ENCODE results near the gene MCUR1.

- no peak for TF ChIP-seq TAF1 (IDR thresholded peaks at IDR 0.05; ENCODE audit: borderline replicate concordance, low read depth, low read length)
- TF ChIP-seq E2F4 (IDR thresholded peaks at IDR 0.05; ENCODE audit: low read depth, low read length), result no peak
- no peak for TF ChIP-seq TARDBP (IDR thresholded peaks at IDR 0.05; ENCODE audit: borderline replicate concordance)
- TF ChIP-seq RFX5 (IDR thresholded peaks at IDR 0.05; ENCODE audit: low read depth, low read length), result no peak
- no peak for TF ChIP-seq STAT1 (conservative IDR thresholded peaks at IDR 0.05)
- no peak for TF ChIP-seq EP300 (IDR thresholded peaks at IDR 0.05; ENCODE audit: borderline replicate concordance in 1 of 2, control insufficient read depth in 1 of 2, low read depth in 2 of 2, low read length in 2 of 2)
- TF ChIP-seq, protein P1, sequence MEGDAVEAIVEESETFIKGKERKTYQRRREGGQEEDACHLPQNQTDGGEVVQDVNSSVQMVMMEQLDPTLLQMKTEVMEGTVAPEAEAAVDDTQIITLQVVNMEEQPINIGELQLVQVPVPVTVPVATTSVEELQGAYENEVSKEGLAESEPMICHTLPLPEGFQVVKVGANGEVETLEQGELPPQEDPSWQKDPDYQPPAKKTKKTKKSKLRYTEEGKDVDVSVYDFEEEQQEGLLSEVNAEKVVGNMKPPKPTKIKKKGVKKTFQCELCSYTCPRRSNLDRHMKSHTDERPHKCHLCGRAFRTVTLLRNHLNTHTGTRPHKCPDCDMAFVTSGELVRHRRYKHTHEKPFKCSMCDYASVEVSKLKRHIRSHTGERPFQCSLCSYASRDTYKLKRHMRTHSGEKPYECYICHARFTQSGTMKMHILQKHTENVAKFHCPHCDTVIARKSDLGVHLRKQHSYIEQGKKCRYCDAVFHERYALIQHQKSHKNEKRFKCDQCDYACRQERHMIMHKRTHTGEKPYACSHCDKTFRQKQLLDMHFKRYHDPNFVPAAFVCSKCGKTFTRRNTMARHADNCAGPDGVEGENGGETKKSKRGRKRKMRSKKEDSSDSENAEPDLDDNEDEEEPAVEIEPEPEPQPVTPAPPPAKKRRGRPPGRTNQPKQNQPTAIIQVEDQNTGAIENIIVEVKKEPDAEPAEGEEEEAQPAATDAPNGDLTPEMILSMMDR (IDR thresholded peaks at IDR 0.05 in 2 of 3, conservative IDR thresholded peaks at IDR 0.05 in 1 of 3; ENCODE audit: control insufficient read depth in 2 of 3, extremely low read depth in 1 of 3, insufficient read depth in 1 of 3, low read depth in 3 of 3, low read length in 3 of 3), result no peak
Measured at GRCh38 chr6:13761361-13762036, 52.9 kb downstream of the MCUR1 start.

All from GM12878 (cell line).